GM12878 (cell line): ENCODE results near the gene AMBRA1. TPM values are rescaled to one million over a fixed set of nuclear protein-coding genes. Genes with fewer than 3 reads are reported as not detected.

Source experiments
- ATAC-seq: fragments of 200-7000 bp; cut with Tn5 transposase; 3 replicates; pipeline ENCODE4 v1.9.1; 2020; ENCODE audit warnings: mild to moderate bottlenecking, moderate library complexity
- BruUV-seq: library from RNA; stranded (reverse); fragments of 400-500 nt; replicated peaks from 2 replicates; lab custom pipeline; 2021; lab: Mats Ljungman, UMichigan
- CTCF ChIA-PET: fragments of 300-600 bp; sonication (Branson Sonifier 250); formaldehyde crosslinking; extraction: SDS; loops from one replicate; lab custom pipeline; 2021; ENCODE audit warnings: inconsistent platforms; lab: Yijun Ruan, JAX
- POLR2A ChIA-PET: fragments of 350-600 bp; formaldehyde crosslinking; extraction: SDS; loops from one replicate; lab custom pipeline; 2021; ENCODE audit warnings: inconsistent platforms; lab: Charles Lee
- RAD21 ChIA-PET: fragments of 300-600 bp; sonication (Branson Sonifier 250); formaldehyde crosslinking; loops from one replicate; lab custom pipeline; 2023; ENCODE audit warnings: antibody characterized with exemption; ENCODE audit not compliant: unreplicated experiment; lab: Charles Lee
- SMC1A ChIA-PET: fragments of 300-600 bp; sonication (Branson Sonifier 250); formaldehyde crosslinking; loops from one replicate; lab custom pipeline; 2023; ENCODE audit not compliant: unreplicated experiment, uncharacterized antibody; lab: Charles Lee
- DNase-seq: peaks from one replicate; pipeline ENCODE4 v3.0.0-alpha.2; 2011; ENCODE audit warnings: low read depth, low spot score
- FAIRE-seq: peaks from 3 replicates; lab custom pipeline; 2011; peaks lifted over from hg19 to GRCh38; lab: Jason Lieb, UNC
- H2AFZ ChIP-seq: 2 replicates; pipeline ENCODE4 v1.6.0; 2011; ENCODE audit warnings: low read depth, low read length, control low read depth; ENCODE audit not compliant: control insufficient read depth
- H3K27ac ChIP-seq: 2 replicates; pipeline ENCODE4 v1.5.1; 2011; ENCODE audit warnings: control low read depth; ENCODE audit not compliant: control insufficient read depth, insufficient read depth
- H3K27me3 ChIP-seq, 2 experiments: replicated peaks in 1 of 2; 2 replicates each; pipeline versions ENCODE4 v1.6.0 to v1.6.1; 2011; ENCODE audit warnings: low read length in 1 of 2; ENCODE audit not compliant: control insufficient read depth in 2 of 2, insufficient read depth in 2 of 2
- H3K36me3 ChIP-seq, 2 experiments: 2 replicates each; pipeline ENCODE4 v1.5.1; 2011; ENCODE audit warnings: low read length in 1 of 2; ENCODE audit not compliant: control insufficient read depth in 2 of 2, insufficient read depth in 2 of 2
- H3K4me1 ChIP-seq: 2 replicates; pipeline ENCODE4 v1.6.1; 2011; ENCODE audit warnings: mild to moderate bottlenecking, low read length, moderate library complexity, mixed read lengths; ENCODE audit not compliant: control insufficient read depth, insufficient read depth
- H3K4me2 ChIP-seq: 2 replicates; pipeline ENCODE4 v1.6.0; 2011; ENCODE audit warnings: control low read depth; ENCODE audit not compliant: control insufficient read depth, insufficient read depth
- H3K4me3 ChIP-seq: fragments of 200-600 bp; sonication (generic); 2 replicates; pipeline ENCODE4 v1.5.1; 2016
- H3K79me2 ChIP-seq: 2 replicates; pipeline ENCODE4 v1.6.0; 2011; ENCODE audit warnings: low read length; ENCODE audit not compliant: control insufficient read depth, insufficient read depth
- H3K9ac ChIP-seq: 2 replicates; pipeline ENCODE4 v1.8.0; 2011; ENCODE audit warnings: low read length, control low read depth, mixed read lengths; ENCODE audit not compliant: control insufficient read depth, insufficient read depth
- H3K9me3 ChIP-seq: replicated peaks from 3 replicates; pipeline ENCODE4 v1.5.1; 2011; ENCODE audit warnings: mild to moderate bottlenecking, low read length; ENCODE audit not compliant: control insufficient read depth, insufficient read depth
- H4K20me1 ChIP-seq: 2 replicates; pipeline ENCODE4 v1.6.0; 2011; ENCODE audit not compliant: control insufficient read depth, insufficient read depth
- GATAD2B ChIP-seq: fragments of 450-650 bp; conservative IDR thresholded peaks from 2 replicates; pipeline ENCODE4 v1.6.1; 2017; ENCODE audit warnings: low read depth, mild to moderate bottlenecking, moderate library complexity
- MTA2 ChIP-seq: fragments of 450-650 bp; IDR thresholded peaks from 2 replicates; pipeline ENCODE4 v1.6.1; 2016; ENCODE audit warnings: low read depth, mild to moderate bottlenecking, moderate library complexity
- WGBS: methylation state at CpG from one replicate; pipeline ENCODE4 v1.1.6; 2016; ENCODE audit warnings: low lambda C conversion rate; ENCODE audit not compliant: insufficient replicate concordance, insufficient coverage; ENCODE audit errors: missing lambda C conversion rate; 5-methylcytosine and 5-hydroxymethylcytosine counted together
- in situ Hi-C: fragments of 300-500 bp; cut with MboI; formaldehyde crosslinking; loops from 9 replicates; pipeline ENCODE4 v1.14.3; 2018; ENCODE audit warnings: mixed read lengths
- intact Hi-C: fragments of 100-400 bp; cut with micrococcal nuclease; formaldehyde crosslinking; loops from one replicate; pipeline ENCODE4 v1.14.2; 2022; ENCODE audit not compliant: unreplicated experiment
- polyA plus RNA-seq, 11 experiments: library from polyadenylated mRNA; depleted of rRNA in 4 of 11; unstranded in 6 of 11; stranded (reverse) in 5 of 11; fragments of >200 nt; fragmentation: Nextera tagmentation in 4 of 11; fragmentation: Illumina TruSeq in 1 of 11; extraction: Ambion mirVana in 4 of 11; extraction: Trizol in 1 of 11; gene quantifications; 1 replicate in 1 of 11; 2 replicates in 10 of 11; pipeline versions ENCODE4 v1.2.1 to v1.2.3, GENCODE V29; 2011 to 2016; ENCODE audit warnings: inconsistent platforms in 2 of 11, missing spikeins in 2 of 11, low read depth in 1 of 11
- total RNA-seq, 4 experiments: library from RNA; depleted of rRNA in 3 of 4; stranded (reverse); fragments of >200 nt in 3 of 4; fragmentation: Illumina TruSeq in 1 of 4; extraction: Trizol in 1 of 4; gene quantifications; 2 replicates each; pipeline versions ENCODE4 v1.2.1 to v1.2.3, GENCODE V29; 2013 to 2021
- TF ChIP-seq, protein P1 (sequence below): fragments of 450-650 bp; formaldehyde crosslinking; IDR thresholded peaks from 2 replicates; pipeline ENCODE4 v1.4.0; 2022; ENCODE audit warnings: mild to moderate bottlenecking, moderate library complexity

Gene AMBRA1
- total and polyA plus RNA-seq, 10 of the 15 experiments (the other 5 are each of a cell fraction or from before 2014, with no cell fraction given): 0.57 to 34.3 (median 13.7) TPM

DNA sequence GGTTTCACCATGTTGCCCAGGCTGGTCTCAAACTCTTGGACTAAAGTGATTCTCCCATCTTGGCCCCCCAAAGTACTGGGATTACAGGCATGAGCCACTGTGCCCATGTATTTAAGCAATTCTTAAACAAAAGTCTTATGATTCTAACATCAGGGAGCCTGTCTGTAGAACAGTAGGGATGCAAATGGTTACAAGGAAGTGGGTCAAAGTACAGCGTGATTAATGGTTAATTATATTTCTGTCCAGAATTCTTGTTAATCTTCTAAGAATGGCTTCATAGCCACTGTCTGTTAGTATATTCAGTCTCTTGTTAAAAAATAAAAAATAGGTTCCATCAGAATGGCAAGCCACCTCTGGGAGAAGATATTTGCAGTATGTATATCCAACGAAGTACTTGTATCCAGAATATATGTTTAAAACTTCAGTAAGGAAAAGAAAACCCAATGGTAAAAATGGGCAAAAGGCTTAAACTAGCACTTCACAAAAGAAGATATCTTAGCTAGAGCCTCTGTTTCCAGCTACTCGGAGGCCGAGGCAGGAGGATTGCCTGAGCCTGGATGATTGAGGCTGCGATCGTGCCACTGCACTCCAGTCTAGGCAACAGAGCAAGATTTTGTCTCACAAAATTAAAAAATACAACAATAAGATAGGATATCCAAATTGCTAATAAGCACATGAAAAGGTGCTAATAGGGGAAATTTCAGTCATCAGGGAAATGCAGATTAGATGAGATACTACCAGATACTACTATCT lies 46.4 kb upstream of the AMBRA1 start:
- Histone ChIP-seq H3K27me3 (no peaks in the 10 kb centered on the region), H3K79me2 (no peaks in the 10 kb centered on the region), H3K9ac (no peak overlapping the region), H3K9me3 (no peaks in the 10 kb centered on the region), H3K36me3 (no peaks in the 10 kb centered on the region; a peak in 2 of 4 replicates), H3K4me1 (no peaks in the 10 kb centered on the region), H2AFZ (no peak overlapping the region), H4K20me1 (no peaks in the 10 kb centered on the region)
- 94% methylated on average over 6 of the region's 6 CpGs for WGBS
- ChIA-PET RAD21 (no interaction called here), SMC1A (interaction anchor here (1.1 kb wide), 1 partner anchor 9 kb away, joined by 3 read pairs; no protein-coding TSS in a partner anchor), CTCF (interaction anchor here (0.9 kb wide), 1 partner anchor 22 kb away, joined by 3 read pairs; no protein-coding TSS in a partner anchor), POLR2A (no interaction called here)
- in situ Hi-C loops (no loop called here), intact Hi-C loops (no loop called here)
- FAIRE-seq (no peak), ATAC-seq (no peak), DNase-seq (no peak)
- no TSS peak for BruUV-seq
- TF ChIP-seq, protein P1, sequence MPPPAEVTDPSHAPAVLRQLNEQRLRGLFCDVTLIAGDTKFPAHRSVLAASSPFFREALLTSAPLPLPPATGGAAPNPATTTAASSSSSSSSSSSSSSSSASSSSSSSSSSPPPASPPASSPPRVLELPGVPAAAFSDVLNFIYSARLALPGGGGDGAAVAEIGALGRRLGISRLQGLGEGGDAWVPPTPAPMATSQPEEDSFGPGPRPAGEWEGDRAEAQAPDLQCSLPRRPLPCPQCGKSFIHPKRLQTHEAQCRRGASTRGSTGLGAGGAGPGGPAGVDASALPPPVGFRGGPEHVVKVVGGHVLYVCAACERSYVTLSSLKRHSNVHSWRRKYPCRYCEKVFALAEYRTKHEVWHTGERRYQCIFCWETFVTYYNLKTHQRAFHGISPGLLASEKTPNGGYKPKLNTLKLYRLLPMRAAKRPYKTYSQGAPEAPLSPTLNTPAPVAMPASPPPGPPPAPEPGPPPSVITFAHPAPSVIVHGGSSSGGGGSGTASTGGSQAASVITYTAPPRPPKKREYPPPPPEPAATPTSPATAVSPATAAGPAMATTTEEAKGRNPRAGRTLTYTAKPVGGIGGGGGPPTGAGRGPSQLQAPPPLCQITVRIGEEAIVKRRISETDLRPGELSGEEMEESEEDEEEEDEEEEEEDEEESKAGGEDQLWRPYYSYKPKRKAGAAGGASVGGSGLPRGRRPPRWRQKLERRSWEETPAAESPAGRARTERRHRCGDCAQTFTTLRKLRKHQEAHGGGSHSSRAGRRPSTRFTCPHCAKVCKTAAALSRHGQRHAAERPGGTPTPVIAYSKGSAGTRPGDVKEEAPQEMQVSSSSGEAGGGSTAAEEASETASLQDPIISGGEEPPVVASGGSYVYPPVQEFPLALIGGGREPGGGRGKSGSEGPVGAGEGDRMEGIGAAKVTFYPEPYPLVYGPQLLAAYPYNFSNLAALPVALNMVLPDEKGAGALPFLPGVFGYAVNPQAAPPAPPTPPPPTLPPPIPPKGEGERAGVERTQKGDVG (CRISPR knock-in tag): no peak
- TF ChIP-seq GATAD2B: no peak
- no peak for TF ChIP-seq MTA2
- TF ChIP-seq, all 136 proteins: peak for 0
- Histone ChIP-seq H3K4me2 (no peak overlapping the region), H3K27ac (no peak overlapping the region), H3K4me3 (no peak overlapping the region)
